Osteocyte (in vitro differentiated cells): ENCODE results near the gene MEGF10. TPM values are rescaled to one million over a fixed set of nuclear protein-coding genes. Genes with fewer than 3 reads are reported as not detected.
A peak's percentile ranks its signal among the peaks of the same experiment; 100 is the strongest.

Experiments used
- DNase-seq: peaks from one replicate; pipeline ENCODE4 v3.0.0; 2021; ENCODE audit warnings: mixed read lengths; ENCODE audit not compliant: unreplicated experiment; ENCODE audit errors: extremely low spot score
- H3K27ac Mint-ChIP-seq: one replicate; pipeline ENCODE4 v1.8.0; 2021; ENCODE audit warnings: mild to moderate bottlenecking, mixed read lengths; ENCODE audit not compliant: unreplicated experiment
- H3K27me3 Mint-ChIP-seq: one replicate; pipeline ENCODE4 v1.8.0; 2021; ENCODE audit warnings: mixed read lengths; ENCODE audit not compliant: unreplicated experiment
- H3K36me3 Mint-ChIP-seq: one replicate; pipeline ENCODE4 v1.8.0; 2021; ENCODE audit warnings: mixed read lengths; ENCODE audit not compliant: unreplicated experiment
- H3K4me1 Mint-ChIP-seq: one replicate; pipeline ENCODE4 v1.8.0; 2021; ENCODE audit warnings: mixed read lengths; ENCODE audit not compliant: unreplicated experiment
- H3K4me3 Mint-ChIP-seq: one replicate; pipeline ENCODE4 v1.8.0; 2021; ENCODE audit warnings: mild to moderate bottlenecking, moderate library complexity, mixed read lengths; ENCODE audit not compliant: unreplicated experiment
- H3K9me3 Mint-ChIP-seq: one replicate; pipeline ENCODE4 v1.8.0; 2021; ENCODE audit warnings: mixed read lengths; ENCODE audit not compliant: unreplicated experiment
- total RNA-seq: library from RNA; stranded (reverse); gene quantifications from 2 replicates; pipeline ENCODE4 v1.2.1, GENCODE V29; 2021
- TF ChIP-seq, protein P1 (sequence below): fragments of 200-600 bp; sonication (generic); IDR thresholded peaks from 2 replicates; pipeline ENCODE4 v1.5.0; 2021; ENCODE audit warnings: antibody characterized with exemption, mild to moderate bottlenecking, moderate library complexity

Gene MEGF10
- total RNA-seq, 1 donor from 2014 or later: 39.8 TPM

DNA sequence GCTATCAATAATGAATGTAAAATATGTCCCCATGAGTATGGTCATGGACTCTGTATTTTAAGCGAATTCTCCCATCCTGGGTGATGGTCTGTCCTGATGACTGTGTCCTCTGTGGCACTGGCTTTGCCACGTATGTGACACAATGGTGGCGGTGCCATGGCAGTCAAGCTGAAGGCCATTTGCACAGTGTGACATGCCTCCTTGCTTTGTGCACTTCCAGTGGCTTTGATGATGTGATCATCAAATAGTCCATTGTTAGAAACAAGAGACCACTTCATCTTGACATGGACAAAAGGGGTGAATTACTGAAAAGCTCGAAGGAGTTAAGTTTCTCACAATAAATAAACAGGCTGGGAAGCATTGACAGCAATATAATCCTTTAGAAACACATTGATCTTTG is 195.9 kb downstream of the MEGF10 start:
- H3K4me1 Mint-ChIP-seq: peaks cover 2% of the 10 kb centered on the region
- no peak for DNase-seq
- H3K4me3 Mint-ChIP-seq: no peak overlapping the region
- peaks cover 9% of the 10 kb centered on the region for H3K27me3 Mint-ChIP-seq
- no peaks in the 10 kb centered on the region for H3K9me3 Mint-ChIP-seq
- TF ChIP-seq, protein P1, sequence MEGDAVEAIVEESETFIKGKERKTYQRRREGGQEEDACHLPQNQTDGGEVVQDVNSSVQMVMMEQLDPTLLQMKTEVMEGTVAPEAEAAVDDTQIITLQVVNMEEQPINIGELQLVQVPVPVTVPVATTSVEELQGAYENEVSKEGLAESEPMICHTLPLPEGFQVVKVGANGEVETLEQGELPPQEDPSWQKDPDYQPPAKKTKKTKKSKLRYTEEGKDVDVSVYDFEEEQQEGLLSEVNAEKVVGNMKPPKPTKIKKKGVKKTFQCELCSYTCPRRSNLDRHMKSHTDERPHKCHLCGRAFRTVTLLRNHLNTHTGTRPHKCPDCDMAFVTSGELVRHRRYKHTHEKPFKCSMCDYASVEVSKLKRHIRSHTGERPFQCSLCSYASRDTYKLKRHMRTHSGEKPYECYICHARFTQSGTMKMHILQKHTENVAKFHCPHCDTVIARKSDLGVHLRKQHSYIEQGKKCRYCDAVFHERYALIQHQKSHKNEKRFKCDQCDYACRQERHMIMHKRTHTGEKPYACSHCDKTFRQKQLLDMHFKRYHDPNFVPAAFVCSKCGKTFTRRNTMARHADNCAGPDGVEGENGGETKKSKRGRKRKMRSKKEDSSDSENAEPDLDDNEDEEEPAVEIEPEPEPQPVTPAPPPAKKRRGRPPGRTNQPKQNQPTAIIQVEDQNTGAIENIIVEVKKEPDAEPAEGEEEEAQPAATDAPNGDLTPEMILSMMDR: no peak
- no peaks in the 10 kb centered on the region for H3K36me3 Mint-ChIP-seq
- H3K27ac Mint-ChIP-seq: no peak overlapping the region

DNA sequence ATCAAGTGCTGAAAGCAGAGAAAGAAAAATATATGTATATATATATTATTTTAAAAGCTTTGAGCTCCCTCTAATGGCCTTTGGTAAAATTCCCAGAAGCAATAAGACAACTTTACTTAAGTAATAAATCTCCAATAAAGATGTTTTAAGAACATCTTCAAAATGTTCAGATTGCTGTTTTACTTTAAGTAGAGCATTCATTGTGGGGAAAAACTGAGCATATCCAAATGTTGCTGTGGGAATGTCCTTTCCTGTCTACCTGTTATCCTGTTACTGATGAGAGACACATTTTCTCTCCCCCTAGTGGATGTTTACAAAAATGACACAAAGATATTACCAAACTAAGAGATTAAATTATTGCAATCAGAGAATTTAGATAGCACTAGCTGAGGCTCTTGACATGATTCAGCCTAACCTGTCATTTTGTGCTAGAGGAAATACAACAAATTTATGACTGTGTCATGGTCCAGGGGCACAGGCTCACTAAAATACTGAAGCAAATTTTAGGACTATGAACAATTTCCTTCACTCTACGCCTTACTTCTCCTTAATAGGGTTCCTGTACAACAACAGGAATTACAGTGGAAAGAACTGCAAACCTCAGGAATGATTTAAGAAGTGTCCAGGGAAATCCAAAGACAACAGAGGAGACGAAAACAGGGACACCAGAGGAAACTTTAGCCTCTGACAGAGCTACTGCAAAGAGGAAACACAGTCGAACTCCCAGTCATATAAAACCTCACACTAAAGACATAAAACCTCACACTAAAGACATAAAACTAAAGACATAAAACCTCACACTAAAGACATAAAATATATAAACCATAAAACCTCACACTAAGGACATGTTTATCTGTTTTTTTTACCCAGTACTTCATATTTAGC is 202.5 kb downstream of the MEGF10 start:
- Mint-ChIP-seq H3K4me3 (no peak overlapping the region), H3K36me3 (peaks cover 2% of the 10 kb centered on the region), H3K9me3 (no peaks in the 10 kb centered on the region), H3K27ac (no peak overlapping the region), H3K27me3 (peaks cover 47% of the 10 kb centered on the region), H3K4me1 (peaks cover 2% of the 10 kb centered on the region)
- DNase-seq: no peak
- TF ChIP-seq, protein P1: peak; percentile 98

DNA sequence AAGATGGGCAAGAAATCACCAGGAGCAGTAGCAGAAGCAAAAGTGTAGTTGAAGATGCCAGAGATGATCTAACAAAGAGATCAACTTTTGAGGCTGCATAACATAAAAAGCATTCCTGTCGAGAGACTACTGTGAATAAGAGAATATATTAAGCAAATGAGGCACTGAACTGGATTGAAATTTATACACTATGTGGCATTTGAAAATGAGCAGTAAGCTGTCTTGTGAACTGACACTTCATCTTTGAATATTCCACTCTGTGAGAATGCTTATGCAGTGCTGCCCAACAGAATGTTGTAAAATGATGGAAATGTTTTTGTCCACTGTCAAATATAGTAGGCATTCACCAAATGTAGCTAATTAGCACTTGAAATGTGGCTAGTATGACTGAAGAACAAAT is 208.0 kb downstream of the MEGF10 start:
- TF ChIP-seq, protein P1: no peak
- Mint-ChIP-seq H3K27me3 (peaks cover 48% of the 10 kb centered on the region), H3K27ac (no peak overlapping the region), H3K36me3 (peaks cover 6% of the 10 kb centered on the region), H3K9me3 (no peaks in the 10 kb centered on the region), H3K4me1 (no peaks in the 10 kb centered on the region), H3K4me3 (no peak overlapping the region)
- no peak for DNase-seq

DNA sequence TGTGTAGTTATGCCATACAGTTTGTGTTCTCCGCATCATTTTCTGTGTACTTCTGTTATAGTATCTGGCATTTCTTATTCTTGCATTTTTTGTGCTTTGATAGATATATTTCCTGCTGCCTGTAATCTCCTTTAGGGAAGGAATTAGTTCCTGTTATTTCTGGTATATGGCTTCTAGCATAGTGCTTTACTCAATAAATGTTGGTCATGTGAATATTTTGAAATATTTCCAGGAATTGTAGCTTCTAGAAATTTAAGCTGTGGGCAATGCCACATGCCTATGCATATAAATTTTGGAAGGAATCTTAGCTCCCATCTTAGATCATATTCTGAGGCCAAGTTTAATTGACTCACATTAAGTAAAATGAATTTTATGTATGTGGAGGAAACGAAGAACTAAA is 215.3 kb downstream of the MEGF10 start:
- Mint-ChIP-seq H3K4me1 (no peaks in the 10 kb centered on the region), H3K4me3 (no peak overlapping the region), H3K27me3 (peaks cover 38% of the 10 kb centered on the region), H3K36me3 (no peaks in the 10 kb centered on the region), H3K27ac (no peak overlapping the region), H3K9me3 (no peaks in the 10 kb centered on the region)
- no peak for DNase-seq
- TF ChIP-seq, protein P1: no peak

DNA sequence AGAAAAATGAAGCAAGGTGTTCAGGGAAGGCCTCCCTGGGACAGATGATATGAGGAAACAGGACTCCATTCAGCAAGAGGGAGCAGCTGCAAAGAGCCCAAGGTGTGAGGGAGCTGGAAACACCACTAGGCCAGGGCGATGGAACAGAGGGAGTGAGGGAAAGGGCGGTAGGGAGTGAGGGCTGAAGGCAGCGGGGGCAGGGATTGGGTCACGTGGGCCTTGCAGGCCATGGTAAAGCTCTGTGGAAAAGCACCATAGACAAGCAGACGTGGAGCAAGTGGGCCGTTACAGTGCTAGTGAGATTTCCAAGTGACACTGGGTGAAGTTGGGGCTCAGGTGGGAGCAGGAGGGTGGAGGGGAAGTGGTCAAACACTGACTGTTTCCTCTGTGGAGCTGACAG is 216.0 kb downstream of the MEGF10 start:
- Mint-ChIP-seq H3K27me3 (peaks cover 45% of the 10 kb centered on the region), H3K9me3 (no peaks in the 10 kb centered on the region), H3K4me1 (no peaks in the 10 kb centered on the region), H3K27ac (no peak overlapping the region), H3K4me3 (no peak overlapping the region), H3K36me3 (no peaks in the 10 kb centered on the region)
- TF ChIP-seq, protein P1: no peak
- DNase-seq: no peak
